NCI-H510A treated with DMSO at 0.1 percent for 48 hours (cell line): Measurements from ENCODE around the gene STAT2.
"Not testable (repeated sequence)": the region's sequence is repeated elsewhere in the genome, so short reads cannot be mapped to it uniquely, and the experiment has no call there.

Experiments
- DNase-seq: peaks from one replicate; lab custom pipeline; 2025; lab: John Stamatoyannopoulos, UW

The STAT2 gene

DNA sequence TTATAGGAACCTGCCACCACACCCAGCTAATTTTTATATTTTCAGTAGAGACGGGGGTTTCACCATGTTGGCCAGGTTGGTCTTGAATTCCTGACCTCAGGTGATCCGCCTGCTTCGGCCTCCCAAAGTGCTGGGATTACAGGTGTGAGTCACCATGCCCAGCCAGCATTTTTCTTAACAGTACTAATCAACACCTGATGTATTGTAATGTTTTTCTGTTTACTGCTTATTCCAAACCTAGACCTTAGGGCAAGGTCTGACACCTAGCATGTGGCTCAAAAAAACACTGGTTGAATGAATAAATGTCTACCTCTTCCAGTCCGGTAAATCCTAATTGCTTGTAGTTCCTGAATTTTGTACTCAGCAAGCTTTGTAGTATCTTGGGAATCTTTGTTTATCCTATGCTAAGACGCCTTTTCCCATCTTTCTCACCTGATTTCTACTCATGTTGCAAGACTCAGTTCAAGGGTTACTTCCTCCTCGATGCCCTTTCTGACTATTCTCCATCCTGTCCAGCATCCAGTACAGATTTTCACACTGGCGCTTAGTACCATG, 28.9 kb downstream of the STAT2 start:
- DNase-seq = no peak

DNA sequence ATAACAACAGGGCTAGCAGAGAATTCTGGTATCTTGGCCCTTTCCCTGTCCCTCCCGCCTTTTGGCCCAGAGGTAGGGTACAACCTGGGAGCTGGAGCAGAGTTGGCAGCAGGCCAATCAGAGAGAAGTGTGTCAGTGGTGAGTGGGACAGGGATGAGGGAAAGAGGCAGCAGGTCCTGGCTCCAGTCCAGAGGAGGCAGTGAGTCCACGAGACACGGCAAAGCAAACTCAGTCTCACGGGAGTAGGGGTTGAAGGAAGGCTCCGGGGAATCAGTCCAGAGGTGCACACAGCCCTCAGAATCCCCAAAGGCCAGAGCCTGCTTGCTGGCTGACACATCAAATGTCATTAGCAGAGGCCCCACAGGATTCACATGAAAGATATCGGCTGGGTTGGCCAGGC, 33.4 kb downstream of the STAT2 start:
- DNase-seq = no peak

DNA sequence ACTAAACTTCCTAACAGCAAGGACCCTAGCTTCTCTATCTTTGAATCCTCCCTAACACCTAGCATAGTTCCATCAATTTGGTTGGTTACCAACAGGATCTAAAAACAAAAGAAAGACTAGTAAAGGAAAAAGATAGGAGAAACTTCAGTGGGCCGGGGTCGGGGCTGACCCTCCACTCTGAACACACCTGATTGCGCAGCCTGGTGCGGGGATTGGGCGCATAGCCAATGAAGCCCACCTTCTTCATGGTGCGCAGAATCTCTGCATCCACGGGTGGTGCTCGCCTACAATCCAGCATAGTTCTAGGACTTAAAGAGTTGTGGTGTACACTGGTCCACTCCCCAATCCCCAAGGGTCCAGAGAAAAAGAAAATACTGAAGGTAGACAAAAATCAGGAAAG, 33.8 kb downstream of the STAT2 start:
- DNase-seq = no peak

DNA sequence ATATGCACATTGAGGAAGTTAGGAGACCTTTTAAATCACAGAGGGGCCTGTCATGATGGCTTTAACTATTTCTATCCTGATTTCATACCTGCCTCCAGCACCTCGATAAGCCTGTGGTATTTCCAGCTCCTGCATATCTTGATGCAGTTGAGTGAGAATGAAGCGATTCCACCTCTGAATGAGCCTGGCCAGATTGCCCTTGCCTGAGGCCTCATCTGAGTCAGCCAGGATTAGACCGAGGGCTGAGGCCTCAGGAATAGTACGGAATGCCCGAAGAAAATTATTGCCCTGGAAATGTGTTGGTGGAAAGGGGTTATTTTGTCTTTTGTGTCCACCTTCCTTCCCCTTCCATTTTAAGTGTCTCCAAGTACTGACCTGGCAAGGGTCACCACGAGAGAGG, 35.7 kb downstream of the STAT2 start:
- DNase-seq = no peak

DNA sequence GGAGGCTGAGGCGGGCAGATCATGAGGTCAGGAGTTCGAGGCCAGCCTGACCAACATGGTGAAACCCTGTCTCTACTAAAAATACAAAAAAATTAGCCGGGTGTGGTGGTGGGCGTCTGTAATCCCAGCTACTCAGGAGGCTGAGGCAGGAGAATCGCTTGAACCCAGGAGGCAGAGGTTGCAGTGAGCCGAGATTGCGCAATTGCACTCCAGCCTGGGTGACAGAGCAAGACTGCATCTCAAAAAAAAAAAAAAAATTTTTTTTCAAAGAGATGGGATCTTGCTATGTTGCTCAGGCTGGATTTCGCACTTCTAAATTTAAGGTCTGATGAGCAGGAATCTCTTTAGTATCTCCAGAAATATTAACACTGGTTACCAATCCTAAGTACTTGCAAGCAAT, 38.3 kb downstream of the STAT2 start:
- not testable (repeated sequence) for DNase-seq

DNA sequence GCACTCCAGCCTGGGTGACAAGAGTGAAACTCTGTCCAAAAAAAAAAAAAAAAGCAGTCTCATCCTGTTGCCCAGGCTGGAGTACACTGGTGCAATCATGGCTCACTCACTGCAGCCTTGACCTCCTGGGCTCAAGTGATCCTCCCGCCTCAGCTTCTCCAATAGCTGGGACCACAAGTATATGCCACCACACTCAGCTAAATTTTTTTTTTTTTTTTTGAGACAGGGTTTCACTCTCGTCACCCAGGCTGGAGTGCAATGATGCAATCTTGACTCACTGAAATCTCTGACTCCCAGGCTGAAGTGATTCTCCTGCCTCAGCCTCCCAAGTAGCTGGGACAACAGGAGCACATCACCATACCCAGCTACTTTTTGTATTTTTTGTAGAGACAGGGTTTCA, 38.9 kb downstream of the STAT2 start:
- DNase-seq = no peak

DNA sequence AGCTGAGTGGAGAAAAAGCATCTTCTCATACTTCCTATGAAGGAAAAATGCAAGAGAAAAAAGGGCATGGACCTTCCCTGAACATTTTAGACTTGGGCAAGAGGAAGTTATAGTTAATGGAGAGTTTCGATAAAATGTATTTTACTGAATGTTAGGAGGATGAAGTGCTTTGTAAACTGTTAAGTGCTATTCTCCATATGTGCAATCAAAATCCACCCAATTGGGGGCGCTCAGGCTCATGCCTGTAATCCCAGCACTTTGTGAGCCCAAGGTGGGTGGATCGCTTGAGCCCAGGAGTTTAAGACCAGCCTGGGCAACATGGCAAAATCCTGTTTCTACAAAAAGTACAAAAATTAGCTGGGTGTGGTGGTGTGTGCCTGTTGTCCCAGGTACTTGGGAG, 42.2 kb downstream of the STAT2 start:
- no peak for DNase-seq

DNA sequence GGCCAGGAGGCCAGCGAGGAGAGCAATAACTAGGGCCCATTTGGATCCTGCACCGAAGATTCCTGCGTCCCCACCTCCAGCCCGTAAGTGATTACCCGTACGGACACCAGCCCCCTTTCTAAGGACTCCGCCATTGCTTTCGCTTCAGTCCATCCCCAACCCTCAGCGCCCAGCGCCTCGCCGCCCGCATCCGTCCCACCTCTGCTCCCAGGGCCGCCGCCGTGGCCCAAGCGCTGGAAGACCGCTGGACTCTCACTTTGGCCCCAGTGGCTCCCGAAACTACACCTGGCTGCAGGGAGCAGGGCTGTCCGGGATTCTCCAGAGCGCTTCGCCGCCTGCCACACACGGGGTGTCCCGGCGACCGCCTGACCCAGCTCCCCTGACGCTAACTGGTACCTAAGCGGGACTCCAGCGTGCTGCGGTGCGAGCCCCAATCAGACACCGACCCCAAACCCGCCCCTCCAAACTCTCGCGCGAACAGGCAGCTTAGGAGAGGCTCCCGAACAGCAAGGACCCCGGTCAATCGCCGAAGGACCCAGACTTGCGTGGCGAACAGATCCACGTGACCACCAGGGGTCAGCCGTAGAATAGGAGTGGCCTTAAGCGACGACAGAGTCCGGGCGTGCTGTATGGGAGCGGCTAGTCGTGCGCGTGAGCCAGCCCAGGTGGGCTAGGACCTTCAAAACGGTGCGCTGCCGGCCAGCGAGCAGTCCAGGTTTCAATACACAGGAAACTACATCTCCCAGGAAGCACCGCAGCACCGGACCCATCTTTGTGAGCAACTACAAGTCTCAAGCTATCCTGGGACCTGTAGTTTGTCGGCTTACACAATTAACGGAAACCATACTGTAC, 44.1 kb downstream of the STAT2 start, which contains the start of gene CNPY2:
CNPY2 (minus strand) TSS at position 367 of the 852 bp plus-strand sequence. CDS start 771 bp downstream, outside the sequence.
- DNase-seq = peak; percentile 94

DNA sequence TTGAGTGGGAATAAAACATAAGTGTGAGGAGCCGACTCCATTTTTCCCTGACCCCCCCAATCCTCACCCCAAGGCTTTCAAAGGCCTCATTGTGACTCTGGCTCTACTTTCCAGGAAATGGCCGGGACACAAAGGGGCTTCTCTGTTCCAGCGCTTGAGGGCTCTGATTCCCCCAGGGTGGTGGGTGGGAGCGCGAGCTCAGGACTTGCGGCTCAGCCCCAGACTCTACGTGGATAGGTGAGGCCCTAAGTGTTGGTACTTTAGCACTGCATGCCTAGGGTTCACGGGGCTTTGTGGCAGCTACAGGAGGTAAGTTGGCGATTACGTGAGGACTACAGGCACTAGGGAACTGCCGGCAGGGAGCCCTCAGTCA, 44.7 kb downstream of the STAT2 start:
- no peak for DNase-seq

DNA sequence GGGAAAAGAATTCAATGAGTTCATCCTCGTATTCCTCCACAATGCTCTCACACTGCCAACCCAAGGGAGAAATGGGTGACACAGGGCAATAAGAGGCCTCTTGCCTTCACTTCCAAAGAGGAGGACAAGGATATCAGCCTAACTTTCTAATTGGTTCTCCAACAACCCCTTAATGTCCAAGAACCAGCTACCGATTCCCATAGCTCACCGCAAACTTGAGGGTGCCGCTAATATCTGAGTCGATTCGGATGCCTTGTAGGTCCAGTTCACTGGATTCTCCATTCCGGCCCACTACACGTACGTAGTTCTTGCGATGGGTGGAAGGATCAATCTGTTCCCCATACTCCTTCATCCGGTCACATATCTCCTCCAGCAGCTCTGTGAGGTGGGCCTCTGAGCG, 48.9 kb downstream of the STAT2 start:
- DNase-seq = no peak

DNA sequence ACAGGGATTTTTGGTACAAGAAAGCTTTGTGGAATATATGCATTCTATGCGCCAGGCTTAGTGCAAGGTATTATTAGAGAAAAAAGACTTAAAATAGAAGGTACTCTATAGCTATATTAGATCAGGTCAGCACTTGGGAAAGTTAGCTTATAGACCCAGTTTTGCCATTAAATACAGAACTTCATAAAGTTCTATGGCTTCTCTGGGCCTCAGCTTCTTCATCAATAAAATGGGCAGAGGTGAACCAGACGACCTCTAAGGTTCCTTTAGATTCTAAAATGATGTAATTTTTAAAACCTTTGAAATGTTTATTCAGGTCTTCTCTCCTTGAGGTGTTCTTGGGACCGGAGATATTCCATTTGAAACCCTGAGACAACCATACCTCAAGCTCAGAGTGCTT, 51.2 kb downstream of the STAT2 start:
- DNase-seq = no peak

DNA sequence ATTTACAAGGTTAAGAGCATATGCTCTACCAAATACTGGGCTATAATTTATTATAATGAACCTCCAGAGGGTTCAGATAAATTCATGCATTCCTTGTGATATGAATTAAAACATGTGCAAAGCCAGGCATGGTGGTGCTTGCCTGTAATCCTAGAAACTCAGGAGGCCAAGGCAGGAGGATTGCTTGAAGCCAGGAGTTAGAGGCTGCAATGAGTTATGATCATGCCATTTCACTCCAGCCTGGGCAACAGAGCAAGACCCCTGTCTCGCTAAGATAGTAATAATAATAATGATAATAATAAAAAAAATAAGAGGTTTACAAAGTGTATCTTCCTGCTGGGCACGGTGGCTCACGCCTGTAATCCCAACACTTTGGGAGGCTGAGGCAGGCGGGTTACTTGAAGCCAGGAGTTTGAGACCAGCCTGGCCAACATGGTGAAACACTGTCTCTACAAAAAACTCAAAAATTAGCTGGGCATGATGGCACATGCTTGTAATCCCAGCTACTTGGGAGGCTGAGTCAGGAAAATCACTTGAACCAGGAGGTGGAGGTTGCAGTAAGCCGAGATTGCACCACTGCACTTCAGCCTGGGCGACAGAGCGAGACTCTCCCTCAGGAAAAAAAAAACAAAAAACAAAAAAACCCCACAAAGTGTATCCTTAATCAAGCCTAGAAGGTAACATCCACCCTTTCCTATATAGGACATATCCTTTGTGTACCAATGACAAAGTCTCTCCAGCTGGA, 52.5 kb downstream of the STAT2 start:
- no peak for DNase-seq

DNA sequence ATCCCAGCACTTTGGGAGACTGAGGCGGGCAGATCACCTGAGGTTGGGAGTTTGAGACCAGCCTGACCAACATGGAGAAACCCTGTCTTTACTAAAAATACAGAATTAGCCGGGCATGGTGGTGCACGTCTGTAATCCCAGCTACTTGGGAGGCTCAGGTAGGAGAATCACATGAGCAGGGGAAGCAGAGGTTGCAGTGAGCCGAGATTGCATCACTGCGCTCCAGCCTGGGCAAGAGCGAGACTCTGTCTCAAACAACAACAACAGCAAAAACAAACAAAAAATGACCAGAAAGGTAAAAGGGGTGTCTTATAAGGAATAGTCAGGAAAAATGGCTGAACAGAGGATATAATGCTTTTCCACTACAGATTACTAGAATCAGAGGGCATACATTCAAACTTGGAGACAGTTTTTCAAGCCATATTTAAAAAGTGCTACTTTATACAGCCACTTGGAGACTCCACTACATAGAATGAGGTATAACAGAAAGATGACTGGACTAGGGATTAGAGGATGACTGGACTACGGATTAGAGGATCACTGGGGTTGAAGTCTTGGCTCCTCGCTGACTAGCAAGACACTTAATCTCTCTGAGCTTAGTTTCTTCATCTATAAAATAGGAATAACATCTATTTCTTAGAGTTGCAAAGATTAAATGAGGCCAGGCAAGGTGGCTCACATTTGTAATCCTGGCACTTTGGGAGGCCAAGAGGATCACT, 54.9 kb downstream of the STAT2 start:
- no peak for DNase-seq

DNA sequence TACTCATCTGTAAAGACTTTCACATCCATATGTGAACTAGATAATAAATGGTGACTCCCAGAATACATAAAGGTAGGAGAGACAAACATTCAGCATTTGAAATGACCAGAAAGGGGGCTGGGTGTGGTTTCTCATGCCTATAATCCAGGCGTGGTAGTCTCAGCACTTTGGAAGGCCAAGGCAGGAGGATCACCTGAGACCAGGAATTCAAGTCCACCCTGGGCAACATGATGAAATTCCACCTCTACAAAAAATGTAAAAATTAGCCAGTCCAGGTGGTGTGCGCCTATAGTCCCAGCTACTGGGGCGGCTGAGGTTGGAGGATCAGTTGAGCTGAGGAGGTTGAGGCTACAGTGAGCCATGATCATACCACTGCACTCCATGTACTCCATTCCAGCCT, 55.6 kb downstream of the STAT2 start:
- no peak for DNase-seq

DNA sequence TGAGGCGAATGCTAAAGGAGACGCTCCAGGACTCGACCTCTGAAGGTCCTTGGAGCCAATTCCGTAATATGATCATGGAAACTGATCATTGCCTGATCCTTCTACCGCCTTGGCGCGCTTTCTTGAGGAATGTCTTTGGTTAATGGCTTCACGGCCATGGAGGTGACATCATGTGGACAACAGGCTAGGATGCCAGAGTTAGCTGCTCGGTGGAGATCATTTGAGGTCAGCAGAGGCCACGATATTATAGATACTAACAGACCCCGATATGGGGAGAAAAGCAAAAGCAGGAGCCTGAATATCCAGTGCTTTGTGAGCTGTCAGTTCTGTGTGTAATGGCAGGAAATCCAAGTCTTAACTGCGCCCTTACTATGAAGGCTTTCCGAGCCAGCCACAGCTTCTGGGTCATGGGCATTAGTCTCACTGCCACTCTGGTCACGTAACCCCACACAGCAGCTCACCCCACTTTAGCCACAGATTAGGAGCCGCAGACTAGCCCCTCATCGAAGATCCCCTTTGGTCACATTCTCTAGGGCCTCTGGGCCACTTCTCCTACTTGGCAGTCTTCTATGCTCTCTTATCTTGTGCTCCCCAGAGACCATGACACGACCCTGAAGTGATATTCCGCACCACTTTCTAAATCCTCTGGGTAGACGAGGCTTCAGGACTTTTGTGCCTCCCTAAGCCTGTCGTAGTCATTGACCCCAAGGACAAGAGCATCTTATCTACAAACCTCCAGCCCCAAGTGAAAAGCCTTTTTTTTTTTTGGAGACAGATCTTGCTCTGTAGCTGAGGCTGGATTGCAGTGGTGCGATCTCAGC, 59.1 kb downstream of the STAT2 start:
- no peak for DNase-seq

DNA sequence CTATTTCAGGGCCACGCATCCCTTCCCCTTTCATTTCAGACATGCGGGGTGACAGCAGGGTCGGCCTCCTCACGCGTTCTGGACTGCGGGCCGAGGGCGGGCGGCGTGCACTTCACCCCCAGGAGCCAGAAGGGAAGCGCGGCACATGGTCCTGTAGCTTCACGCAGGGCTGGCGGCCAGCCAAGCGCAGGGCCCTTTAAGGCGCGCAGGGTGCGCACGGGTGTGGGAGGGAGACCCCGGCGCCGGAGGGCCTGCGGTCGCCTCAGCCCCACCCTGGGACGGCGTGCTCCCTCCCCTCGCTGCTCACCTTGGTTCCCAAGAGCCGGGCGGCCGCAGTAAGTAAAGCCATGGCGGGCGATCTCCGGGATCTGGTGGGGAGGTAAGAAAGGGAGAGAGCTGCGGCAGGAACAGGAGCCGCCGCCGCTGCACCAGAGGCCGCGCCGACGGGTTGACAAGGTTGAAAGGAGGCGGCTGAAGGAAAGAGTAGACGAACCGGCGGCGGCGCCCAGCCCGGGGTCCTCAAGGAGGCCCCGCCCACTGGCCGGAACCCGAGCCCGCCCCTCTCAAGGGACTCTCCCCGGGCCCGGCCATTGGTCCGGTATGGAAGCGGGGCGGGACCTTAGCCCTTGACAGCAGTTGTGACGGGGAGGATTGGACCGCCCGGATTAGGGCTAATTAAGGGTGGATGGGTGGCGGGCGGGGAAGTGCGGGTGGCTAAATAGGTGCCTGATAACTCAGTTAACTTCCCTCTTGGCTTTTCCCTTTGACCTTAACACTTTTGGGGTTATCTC, 59.9 kb downstream of the STAT2 start, which contains the start of gene CS:
CS (minus strand) TSS at position 478 of the 791 bp plus-strand sequence; CDS start at position 349, 129 bp downstream.
- peak; percentile 97 for DNase-seq

DNA sequence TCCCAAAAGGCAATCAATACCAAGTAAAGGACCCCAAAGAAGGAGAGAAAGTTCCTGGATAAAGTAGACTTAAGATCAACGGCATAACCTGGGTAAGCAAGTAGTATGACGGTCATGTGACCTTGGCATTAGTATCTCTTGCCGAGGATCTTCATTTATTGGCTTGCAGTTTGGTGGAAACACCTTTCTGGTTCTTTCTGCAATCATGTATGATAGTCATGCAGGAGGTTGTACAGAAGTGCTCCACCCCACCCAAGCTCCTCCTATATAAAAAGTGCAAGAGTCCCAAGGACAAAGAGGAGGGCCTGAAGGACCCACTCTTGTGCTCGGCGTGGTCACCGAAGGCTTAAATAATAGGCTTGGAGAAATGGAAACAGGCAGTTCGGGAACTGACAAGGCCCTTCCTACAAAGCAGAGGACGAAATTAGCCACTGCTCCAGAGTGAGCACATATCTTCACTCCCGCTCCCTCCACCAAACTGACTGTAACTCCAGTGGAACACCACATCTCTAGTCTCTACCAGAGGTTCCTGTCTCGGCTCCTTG, 60.5 kb downstream of the STAT2 start:
- DNase-seq = peak; percentile 28

DNA sequence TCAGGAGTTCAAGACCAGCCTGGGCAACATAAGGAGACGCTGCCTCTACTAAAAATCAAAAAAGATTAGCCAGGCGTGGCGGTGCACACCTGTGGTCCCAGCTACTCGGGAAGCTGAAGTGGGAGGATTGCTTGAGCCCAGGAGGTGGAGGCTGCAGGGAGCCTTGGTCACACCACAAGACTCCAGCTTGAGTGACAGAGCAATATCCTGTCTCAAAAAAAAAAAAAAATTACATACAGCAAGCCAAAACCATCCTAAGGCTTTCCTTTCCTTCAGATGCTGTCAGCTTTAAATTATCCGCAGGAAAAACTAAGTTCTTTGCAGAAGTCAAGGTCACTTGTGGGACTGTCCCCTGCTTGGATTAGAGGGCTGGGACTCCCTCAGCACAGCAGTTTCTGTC, 61.1 kb downstream of the STAT2 start:
- no peak for DNase-seq

DNA sequence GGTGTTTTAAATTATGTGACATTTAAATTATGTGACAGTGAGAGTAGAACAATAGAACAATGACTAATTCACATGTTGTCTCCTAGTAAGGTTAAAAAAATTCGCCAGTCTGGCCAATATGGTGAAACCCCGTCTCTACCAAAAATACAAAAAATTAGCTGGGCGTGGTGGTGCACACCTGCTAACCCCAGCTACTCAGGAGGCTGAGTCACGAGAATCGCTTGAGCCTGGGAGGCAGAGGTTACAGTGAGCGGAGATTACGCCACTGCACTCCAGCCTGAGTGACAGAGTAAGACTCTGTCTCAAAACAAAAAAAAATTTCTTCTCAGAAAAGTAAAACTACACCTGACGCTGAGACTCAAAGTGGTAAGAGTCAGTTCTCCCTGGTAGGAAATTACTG, 62.5 kb downstream of the STAT2 start:
- no peak for DNase-seq

DNA sequence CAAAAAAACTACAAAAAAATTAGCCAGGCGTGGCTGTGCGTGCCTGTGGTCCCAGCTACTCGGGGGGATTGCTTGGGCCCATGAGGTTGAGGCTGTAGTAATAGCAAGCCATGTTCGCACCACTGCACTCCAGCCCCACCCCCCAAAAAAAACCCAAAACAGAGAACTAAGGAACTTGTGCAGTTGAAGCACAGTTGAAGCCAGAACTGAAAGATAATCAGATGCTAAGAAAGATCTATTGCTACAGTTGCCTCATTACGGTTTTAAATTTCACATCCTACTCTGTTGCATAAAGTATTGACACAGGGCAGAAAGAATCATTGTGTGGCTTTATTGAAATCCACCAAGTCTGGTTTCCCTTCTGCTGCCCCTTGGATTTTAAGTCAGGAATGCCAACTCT, 63.6 kb downstream of the STAT2 start:
- no peak for DNase-seq
